Neural cell (in vitro differentiated cells): ENCODE results near the gene DAG1. TPM values are rescaled to one million over a fixed set of nuclear protein-coding genes. Genes with fewer than 3 reads are reported as not detected.

Experiments used
- H2AFZ ChIP-seq: fragments of 200-600, 300-800 bp; sonication (generic), shearing (Covaris generic); 2 replicates; pipeline ENCODE4 v1.6.0; 2014; ENCODE audit warnings: low read depth, mild to moderate bottlenecking, antibody characterized with exemption, low read length, moderate library complexity
- H3F3A ChIP-seq: fragments of 200-600 bp; shearing (Covaris generic); 2 replicates; pipeline ENCODE4 v1.6.1; 2016; ENCODE audit warnings: mild to moderate bottlenecking, moderate library complexity, mixed read lengths, antibody characterized with exemption, low read length; ENCODE audit not compliant: insufficient read depth, poor library complexity, severe bottlenecking
- H3K27ac ChIP-seq: fragments of 200-600, 300-800 bp; sonication (generic), shearing (Covaris generic); 2 replicates; pipeline ENCODE4 v1.5.1; 2014; ENCODE audit warnings: mild to moderate bottlenecking, low read length, moderate library complexity
- H3K27me3 ChIP-seq: fragments of 300-800, 200-600 bp; sonication (generic), shearing (Covaris generic); 2 replicates; pipeline ENCODE4 v1.6.0; 2014; ENCODE audit warnings: mild to moderate bottlenecking, low read depth, low read length, moderate library complexity; ENCODE audit not compliant: insufficient read depth
- H3K36me3 ChIP-seq: fragments of 300-800, 200-600 bp; sonication (generic), shearing (Covaris generic); 2 replicates; pipeline ENCODE4 v1.5.1; 2014; ENCODE audit warnings: mild to moderate bottlenecking, antibody characterized with exemption, low read length, moderate library complexity; ENCODE audit not compliant: insufficient read depth
- H3K4me2 ChIP-seq: fragments of 300-800, 200-600 bp; sonication (generic), shearing (Covaris generic); 2 replicates; pipeline ENCODE4 v1.6.0; 2014; ENCODE audit warnings: mild to moderate bottlenecking, low read length
- H3K4me3 ChIP-seq: fragments of 300-800, 200-600 bp; sonication (generic), shearing (Covaris generic); 2 replicates; pipeline ENCODE4 v1.5.1; 2014; ENCODE audit warnings: mild to moderate bottlenecking, low read length, moderate library complexity
- H3K79me2 ChIP-seq: fragments of 200-600 bp; shearing (Covaris generic); replicated peaks from 2 replicates; pipeline ENCODE4 v1.6.0; 2014; ENCODE audit warnings: mild to moderate bottlenecking, low read length, moderate library complexity; ENCODE audit not compliant: insufficient read depth
- H3K9ac ChIP-seq: fragments of 300-800, 200-600 bp; sonication (generic), shearing (Covaris generic); 2 replicates; pipeline ENCODE4 v1.6.1; 2016; ENCODE audit warnings: mild to moderate bottlenecking, low read length, mixed read lengths
- H3K9me2 ChIP-seq: fragments of 200-600 bp; shearing (Covaris generic); 2 replicates; pipeline ENCODE4 v1.6.1; 2016; ENCODE audit warnings: mild to moderate bottlenecking, low read length, mixed read lengths; ENCODE audit not compliant: insufficient read depth
- H3K9me3 ChIP-seq: fragments of 200-600, 300-800 bp; sonication (generic), shearing (Covaris generic); 2 replicates; pipeline ENCODE4 v1.6.1; 2016; ENCODE audit warnings: mild to moderate bottlenecking, mixed run types, low read length, moderate library complexity, mixed read lengths
- H4K20me1 ChIP-seq: fragments of 200-600 bp; shearing (Covaris generic); 2 replicates; pipeline ENCODE4 v1.6.1; 2016; ENCODE audit warnings: mild to moderate bottlenecking, mixed run types; ENCODE audit not compliant: insufficient read depth
- CTCF ChIP-seq: fragments of 450-650 bp; IDR thresholded peaks from 2 replicates; pipeline ENCODE4 v1.5.1; 2014; ENCODE audit warnings: antibody characterized with exemption, mild to moderate bottlenecking, moderate library complexity; ENCODE audit not compliant: poor library complexity, severe bottlenecking
- EP300 ChIP-seq: fragments of 450-650 bp; conservative IDR thresholded peaks from 2 replicates; pipeline ENCODE4 v1.6.1; 2014; ENCODE audit warnings: antibody characterized with exemption, mild to moderate bottlenecking, moderate library complexity; ENCODE audit not compliant: poor library complexity, severe bottlenecking
- EZH2 ChIP-seq: fragments of 200-600, 300-800 bp; shearing (Covaris generic), sonication (generic); IDR thresholded peaks from 2 replicates; pipeline ENCODE4 v1.6.1; 2014; ENCODE audit warnings: antibody characterized with exemption, low read length, borderline replicate concordance, mild to moderate bottlenecking; ENCODE audit not compliant: insufficient read depth, poor library complexity, severe bottlenecking
- MXI1 ChIP-seq: fragments of 450-650 bp; conservative IDR thresholded peaks from 2 replicates; pipeline ENCODE4 v1.6.1; 2014; ENCODE audit warnings: antibody characterized with exemption, mild to moderate bottlenecking; ENCODE audit not compliant: poor library complexity, severe bottlenecking
- POLR2AphosphoS5 ChIP-seq: IDR thresholded peaks from 2 replicates; pipeline ENCODE4 v1.6.1; 2012
- RAD21 ChIP-seq: fragments of 450-650 bp; conservative IDR thresholded peaks from 2 replicates; pipeline ENCODE4 v1.6.1; 2014; ENCODE audit warnings: antibody characterized with exemption, mild to moderate bottlenecking, moderate library complexity
- REST ChIP-seq: IDR thresholded peaks from 2 replicates; pipeline ENCODE4 v1.6.1; 2012; ENCODE audit warnings: borderline replicate concordance
- SMC3 ChIP-seq: fragments of 450-650 bp; conservative IDR thresholded peaks from 2 replicates; pipeline ENCODE4 v1.6.1; 2014; ENCODE audit warnings: antibody characterized with exemption, mild to moderate bottlenecking, moderate library complexity; ENCODE audit not compliant: poor library complexity
- TAF1 ChIP-seq: IDR thresholded peaks from 2 replicates; pipeline ENCODE4 v1.6.1; 2012; ENCODE audit warnings: low read depth
- polyA plus RNA-seq: library from polyadenylated mRNA; depleted of rRNA; stranded (reverse); fragments of >200 nt; gene quantifications from 2 replicates; pipeline ENCODE4 v1.2.3, GENCODE V29; 2014

Gene DAG1
- polyA plus RNA-seq, 1 donor from 2014 or later, result 14.3 TPM

- Histone ChIP-seq H3K27ac (peak overlapping the region; percentile 79), H3K9me2 (no peaks in the 10 kb centered on the region), H3K9ac (peak overlapping the region; percentile 47), H4K20me1 (no peaks in the 10 kb centered on the region), H3K9me3 (no peaks in the 10 kb centered on the region), H3K36me3 (peaks cover 7% of the 10 kb centered on the region), H3K4me3 (no peak overlapping the region), H3F3A (no peaks in the 10 kb centered on the region), H3K4me2 (no peak overlapping the region), H3K79me2 (no peaks in the 10 kb centered on the region), H2AFZ (no peak overlapping the region), H3K27me3 (no peaks in the 10 kb centered on the region)
- TF ChIP-seq SMC3 (no peak), REST (no peak), CTCF (no peak), TAF1 (no peak), RAD21 (no peak), MXI1 (no peak), POLR2AphosphoS5 (no peak), EZH2 (no peak), EP300 (no peak)
These were observed 66.2 kb downstream of the DAG1 start for GRCh38 chr3:49535971-49536874.

GRCh38 chr3:49536875-49537533, 66.9 kb downstream of the DAG1 start:
- TF ChIP-seq EZH2 (no peak), MXI1 (no peak), EP300 (no peak), REST (no peak), POLR2AphosphoS5 (no peak), RAD21 (no peak), CTCF (no peak), TAF1 (no peak), SMC3 (no peak)
- Histone ChIP-seq H3K79me2 (no peaks in the 10 kb centered on the region), H3K9ac (no peak overlapping the region), H4K20me1 (no peaks in the 10 kb centered on the region), H3K27ac (no peak overlapping the region), H3K4me3 (no peak overlapping the region), H2AFZ (no peak overlapping the region), H3K27me3 (no peaks in the 10 kb centered on the region), H3K4me2 (no peak overlapping the region), H3K36me3 (peaks cover 1% of the 10 kb centered on the region), H3F3A (no peaks in the 10 kb centered on the region), H3K9me2 (no peaks in the 10 kb centered on the region), H3K9me3 (no peaks in the 10 kb centered on the region)
